Measurements from ENCODE around the gene MYO10. TPM values are rescaled to one million over a fixed set of nuclear protein-coding genes. Genes with fewer than 3 reads are reported as not detected.

MYO10 gene
- total RNA-seq, 4 donors from 2014 or later = 30.6 to 55.9 (median 38.2) TPM

GRCh38 chr5:16884595-16884994 lies 51.5 kb downstream of the MYO10 start:
- Histone ChIP-seq H3K4me1 (peaks cover 0 to 10% (median 0%) of the 10 kb centered on the region in 4 donors), H3K27me3 (no peaks in the 10 kb centered on the region), H3K4me3 (no peak overlapping the region), H3K36me3 (no peaks in the 10 kb centered on the region), H3K27ac (no peak overlapping the region), H3K9me3 (no peaks in the 10 kb centered on the region)
- no peak for DNase-seq (ENCODE audit: low spot score in 2 of 2)
- WGBS, 2 donors = 69 to 73% methylated on average over 4 of the region's 4 CpGs
- TF ChIP-seq, protein P1, sequence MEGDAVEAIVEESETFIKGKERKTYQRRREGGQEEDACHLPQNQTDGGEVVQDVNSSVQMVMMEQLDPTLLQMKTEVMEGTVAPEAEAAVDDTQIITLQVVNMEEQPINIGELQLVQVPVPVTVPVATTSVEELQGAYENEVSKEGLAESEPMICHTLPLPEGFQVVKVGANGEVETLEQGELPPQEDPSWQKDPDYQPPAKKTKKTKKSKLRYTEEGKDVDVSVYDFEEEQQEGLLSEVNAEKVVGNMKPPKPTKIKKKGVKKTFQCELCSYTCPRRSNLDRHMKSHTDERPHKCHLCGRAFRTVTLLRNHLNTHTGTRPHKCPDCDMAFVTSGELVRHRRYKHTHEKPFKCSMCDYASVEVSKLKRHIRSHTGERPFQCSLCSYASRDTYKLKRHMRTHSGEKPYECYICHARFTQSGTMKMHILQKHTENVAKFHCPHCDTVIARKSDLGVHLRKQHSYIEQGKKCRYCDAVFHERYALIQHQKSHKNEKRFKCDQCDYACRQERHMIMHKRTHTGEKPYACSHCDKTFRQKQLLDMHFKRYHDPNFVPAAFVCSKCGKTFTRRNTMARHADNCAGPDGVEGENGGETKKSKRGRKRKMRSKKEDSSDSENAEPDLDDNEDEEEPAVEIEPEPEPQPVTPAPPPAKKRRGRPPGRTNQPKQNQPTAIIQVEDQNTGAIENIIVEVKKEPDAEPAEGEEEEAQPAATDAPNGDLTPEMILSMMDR (IDR thresholded peaks at IDR 0.05) = no peak
- no peak for TF ChIP-seq EP300 (IDR thresholded peaks at IDR 0.05)
- TF ChIP-seq POLR2A (IDR thresholded peaks at IDR 0.05) = no peak

- H3K27me3 ChIP-seq = no peaks in the 10 kb centered on the region
- DNase-seq (ENCODE audit: low spot score in 2 of 2) = no peak
- H3K36me3 ChIP-seq = no peaks in the 10 kb centered on the region
- peaks cover 0 to 3% (median 0%) of the 10 kb centered on the region in 4 donors for H3K4me1 ChIP-seq
- TF ChIP-seq, protein P1 (IDR thresholded peaks at IDR 0.05) = no peak
- TF ChIP-seq EP300 (IDR thresholded peaks at IDR 0.05) (no peak), POLR2A (IDR thresholded peaks at IDR 0.05) (no peak)
- H3K27ac ChIP-seq = no peak overlapping the region
- WGBS, 2 donors = 65 to 66% methylated on average over 6 of the region's 6 CpGs
- H3K9me3 ChIP-seq = no peaks in the 10 kb centered on the region
- H3K4me3 ChIP-seq = no peak overlapping the region
These were observed 52.3 kb downstream of the MYO10 start for GRCh38 chr5:16883806-16884205.

- Histone ChIP-seq H3K27ac (no peak overlapping the region), H3K36me3 (no peaks in the 10 kb centered on the region), H3K9me3 (no peaks in the 10 kb centered on the region), H3K4me1 (no peaks in the 10 kb centered on the region), H3K4me3 (no peak overlapping the region), H3K27me3 (no peaks in the 10 kb centered on the region)
- WGBS, 2 donors = 94 to 98% methylated on average over 6 of the region's 6 CpGs
- DNase-seq (ENCODE audit: low spot score in 2 of 2) = no peak
- TF ChIP-seq EP300 (IDR thresholded peaks at IDR 0.05) = no peak
- TF ChIP-seq, protein P1 (IDR thresholded peaks at IDR 0.05) = no peak
- TF ChIP-seq POLR2A (IDR thresholded peaks at IDR 0.05) = no peak
These were observed 52.9 kb downstream of the MYO10 start for GRCh38 chr5:16883176-16883575.

- no peaks in the 10 kb centered on the region for H3K9me3 ChIP-seq
- no peak for TF ChIP-seq EP300 (IDR thresholded peaks at IDR 0.05)
- no peak for TF ChIP-seq POLR2A (IDR thresholded peaks at IDR 0.05)
- TF ChIP-seq, protein P1 (IDR thresholded peaks at IDR 0.05) = no peak
- DNase-seq (ENCODE audit: low spot score in 2 of 2) = no peak
- no peak overlapping the region for H3K4me3 ChIP-seq
- H3K4me1 ChIP-seq = no peaks in the 10 kb centered on the region
- peaks cover 0 to 6% (median 0%) of the 10 kb centered on the region in 3 donors for H3K36me3 ChIP-seq
- WGBS, 2 donors = 63 to 71% methylated on average over 3 of the region's 3 CpGs
- H3K27ac ChIP-seq = no peak overlapping the region
- no peaks in the 10 kb centered on the region for H3K27me3 ChIP-seq
These were observed 54.8 kb downstream of the MYO10 start for GRCh38 chr5:16881251-16881650.

- Histone ChIP-seq H3K36me3 (peaks cover 0 to 6% (median 0%) of the 10 kb centered on the region in 3 donors), H3K27ac (no peak overlapping the region), H3K4me3 (no peak overlapping the region), H3K9me3 (no peaks in the 10 kb centered on the region), H3K27me3 (no peaks in the 10 kb centered on the region), H3K4me1 (no peaks in the 10 kb centered on the region)
- no peak for DNase-seq (ENCODE audit: low spot score in 2 of 2)
- TF ChIP-seq, protein P1 (IDR thresholded peaks at IDR 0.05) = no peak
- TF ChIP-seq POLR2A (IDR thresholded peaks at IDR 0.05) = no peak
- WGBS, 2 donors = 61 to 76% methylated on average over 3 of the region's 3 CpGs
These were observed 55.5 kb downstream of the MYO10 start for GRCh38 chr5:16880547-16880946.

Data from tibial nerve (tissue), 4 donors.